GM12801 (cell line): ENCODE measurements around the gene FAM234B.

ENCODE experiments used
- TF ChIP-seq, protein P1 (sequence below): IDR thresholded peaks from one replicate; pipeline ENCODE4 v1.5.1; 2011; ENCODE audit warnings: control low read depth; ENCODE audit not compliant: insufficient read length; ENCODE audit errors: extremely low read depth

Gene FAM234B

GRCh38 chr12:13005649-13006048 lies 38.5 kb upstream of the FAM234B start:
- TF ChIP-seq, protein P1, sequence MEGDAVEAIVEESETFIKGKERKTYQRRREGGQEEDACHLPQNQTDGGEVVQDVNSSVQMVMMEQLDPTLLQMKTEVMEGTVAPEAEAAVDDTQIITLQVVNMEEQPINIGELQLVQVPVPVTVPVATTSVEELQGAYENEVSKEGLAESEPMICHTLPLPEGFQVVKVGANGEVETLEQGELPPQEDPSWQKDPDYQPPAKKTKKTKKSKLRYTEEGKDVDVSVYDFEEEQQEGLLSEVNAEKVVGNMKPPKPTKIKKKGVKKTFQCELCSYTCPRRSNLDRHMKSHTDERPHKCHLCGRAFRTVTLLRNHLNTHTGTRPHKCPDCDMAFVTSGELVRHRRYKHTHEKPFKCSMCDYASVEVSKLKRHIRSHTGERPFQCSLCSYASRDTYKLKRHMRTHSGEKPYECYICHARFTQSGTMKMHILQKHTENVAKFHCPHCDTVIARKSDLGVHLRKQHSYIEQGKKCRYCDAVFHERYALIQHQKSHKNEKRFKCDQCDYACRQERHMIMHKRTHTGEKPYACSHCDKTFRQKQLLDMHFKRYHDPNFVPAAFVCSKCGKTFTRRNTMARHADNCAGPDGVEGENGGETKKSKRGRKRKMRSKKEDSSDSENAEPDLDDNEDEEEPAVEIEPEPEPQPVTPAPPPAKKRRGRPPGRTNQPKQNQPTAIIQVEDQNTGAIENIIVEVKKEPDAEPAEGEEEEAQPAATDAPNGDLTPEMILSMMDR, result no peak

DNA sequence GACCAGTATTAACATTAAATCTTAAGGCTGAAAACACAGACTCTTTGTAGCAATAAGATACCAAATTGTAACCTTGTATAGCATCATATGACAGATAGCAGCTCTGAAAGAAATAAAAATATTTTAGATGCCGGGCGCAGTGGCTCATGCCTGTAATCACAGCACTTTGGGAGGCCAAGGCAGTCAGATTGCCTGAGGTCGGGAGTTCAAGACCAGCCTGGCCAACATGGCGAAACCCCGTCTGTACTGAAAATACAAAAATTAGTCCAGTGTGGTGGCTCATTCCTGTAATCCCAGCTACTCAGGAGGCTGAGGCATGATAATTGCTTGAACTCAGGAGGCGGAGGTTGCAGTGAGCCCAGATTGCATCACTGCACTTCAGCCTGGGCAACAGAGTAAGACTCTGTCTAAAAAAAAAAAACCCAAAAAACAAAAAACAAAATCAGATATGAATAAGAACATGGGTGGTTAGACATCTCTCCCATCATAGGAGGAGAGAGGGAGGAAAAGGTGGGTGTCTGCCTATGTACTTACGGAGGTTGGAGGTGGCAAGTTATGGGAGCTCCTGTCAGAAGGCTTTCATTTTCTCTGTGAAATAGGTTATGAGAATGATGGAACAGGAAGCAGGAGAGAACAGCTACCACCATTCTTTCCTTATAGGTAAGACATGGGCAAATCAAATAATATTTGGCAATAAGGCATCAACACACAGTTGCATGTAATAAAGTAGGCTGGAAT lies 36.5 kb upstream of the FAM234B start:
- TF ChIP-seq, protein P1, result no peak

- TF ChIP-seq, protein P1, result no peak
Observed at GRCh38 chr12:13008741-13009380, 35.3 kb upstream of the FAM234B start.

- TF ChIP-seq, protein P1, result no peak
Observed at GRCh38 chr12:13011098-13011497, 33.1 kb upstream of the FAM234B start.

- TF ChIP-seq, protein P1, result no peak
Observed at GRCh38 chr12:13022851-13023271, 21.3 kb upstream of the FAM234B start.

GRCh38 chr12:13023811-13024530 lies 20.2 kb upstream of the FAM234B start:
- TF ChIP-seq, protein P1, result no peak

DNA sequence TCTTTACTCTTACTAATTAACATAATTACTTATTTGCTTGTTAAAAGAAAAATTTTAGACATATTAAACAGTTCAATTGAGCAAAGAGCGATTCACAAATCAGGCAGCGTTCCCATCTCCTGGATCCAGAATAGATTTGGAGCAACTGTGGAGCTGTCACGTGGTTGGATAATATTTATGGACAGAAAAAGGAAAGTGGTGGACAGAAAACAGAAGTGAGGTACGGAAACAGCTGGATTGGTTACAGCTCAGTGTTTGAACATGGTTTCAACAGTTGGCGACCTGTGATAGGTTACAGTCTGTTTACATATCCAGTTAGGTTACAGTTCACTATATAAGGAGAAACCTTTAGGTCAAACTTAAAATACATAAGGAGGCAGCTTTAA lies 19.7 kb upstream of the FAM234B start:
- TF ChIP-seq, protein P1, result no peak
